HG03097 (cell line): Measurements from ENCODE around the gene CXorf51A.
"Not testable (repeated sequence)": the region's sequence is repeated elsewhere in the genome, so short reads cannot be mapped to it uniquely, and the experiment has no call there.

ENCODE experiments used
- ATAC-seq: cut with Tn5 transposase; IDR thresholded peaks from one replicate; pipeline ENCODE4 v1.9.1; 2021; ENCODE audit not compliant: unreplicated experiment, low FRiP score

CXorf51A gene

DNA sequence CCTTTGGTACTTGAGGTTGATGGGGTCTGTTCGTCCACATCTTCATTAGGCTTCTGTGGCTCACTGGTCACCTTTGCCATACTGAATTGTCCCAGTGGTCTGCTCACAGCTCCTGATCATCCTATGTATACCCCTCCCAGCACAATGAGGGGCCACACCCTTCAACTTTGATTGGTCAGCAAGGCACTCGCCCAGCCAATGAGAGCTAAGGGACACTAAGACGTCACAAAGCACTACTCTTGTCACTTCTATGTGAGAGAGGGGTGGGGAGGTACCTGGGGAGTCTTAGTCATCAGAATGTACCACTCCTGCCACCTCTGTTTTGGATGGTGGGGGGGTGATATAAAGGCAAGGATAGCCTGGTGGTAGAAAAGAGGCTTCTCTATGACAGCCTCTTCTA, at the start of gene CXorf51A:
Gene CXorf51A, minus strand, starts transcription at position 101 of the 400 bp plus-strand sequence. Its CDS starts 21 bp downstream, at position 80.
- not testable (repeated sequence) for ATAC-seq

DNA sequence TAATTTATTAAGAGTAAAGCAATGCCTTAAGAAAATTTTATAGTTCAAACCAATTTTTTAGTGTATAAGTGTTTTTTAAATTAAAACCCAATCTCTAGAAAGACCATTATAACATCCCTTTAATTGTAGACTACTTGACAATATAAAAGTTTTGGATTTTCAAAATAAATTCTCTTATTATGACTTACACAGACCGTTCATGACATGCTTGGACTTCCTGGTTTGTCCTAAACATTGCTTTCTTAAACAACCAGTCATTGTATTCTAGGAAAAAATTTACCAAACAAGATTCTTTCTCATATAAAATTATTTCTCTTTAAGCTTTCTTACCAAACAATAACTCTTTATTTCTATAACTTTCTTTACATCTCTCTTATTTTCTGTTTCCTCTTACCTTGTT, 49.0 kb upstream of the CXorf51A start:
- no peak for ATAC-seq

DNA sequence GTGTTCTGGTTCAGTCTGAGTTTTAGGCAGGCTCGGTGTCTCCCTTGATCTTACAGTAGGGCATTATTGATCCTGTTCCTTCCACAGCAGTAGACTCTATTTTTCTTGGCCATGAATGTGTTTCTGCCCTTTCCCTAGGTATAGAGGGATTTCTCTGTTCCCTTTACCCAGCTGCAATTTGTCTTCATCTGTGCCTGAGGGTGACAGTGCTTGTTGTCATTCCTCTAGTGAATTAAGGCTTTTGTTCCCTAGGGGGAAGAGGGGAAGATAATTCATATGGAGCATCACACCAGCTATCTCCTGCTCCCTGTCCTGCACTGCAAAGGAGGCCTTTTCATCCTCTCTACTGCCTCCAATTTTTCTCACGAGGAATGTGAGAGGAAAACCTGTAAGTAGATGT, 39.7 kb upstream of the CXorf51A start:
- no peak for ATAC-seq

GRCh38 chrX:146831994-146832393, 17.4 kb upstream of the CXorf51A start:
- ATAC-seq = no peak

- ATAC-seq = not testable (repeated sequence)
Observed at GRCh38 chrX:146809471-146809870, 5.1 kb downstream of the CXorf51A start, which contains the start of gene CXorf51B. Gene CXorf51B (plus strand): TSS chrX:146809771. CDS start chrX:146809792, 21 bp downstream.
